HCT116 (cell line): ENCODE measurements around the gene CRACR2A. TPM values are rescaled to one million over a fixed set of nuclear protein-coding genes. Genes with fewer than 3 reads are reported as not detected.

Source experiments
- ATAC-seq: fragments of 200-7000 bp; cut with Tn5 transposase; 2 replicates; pipeline ENCODE4 v1.9.1; 2020; ENCODE audit warnings: mild to moderate bottlenecking, moderate library complexity
- BruUV-seq: library from RNA; stranded (reverse); fragments of 400-500 nt; replicated peaks from 2 replicates; lab custom pipeline; 2021; lab: Mats Ljungman, UMichigan
- CTCF ChIA-PET: fragments of 300-600 bp; sonication (Branson Sonifier 250); formaldehyde crosslinking; loops from one replicate; lab custom pipeline; 2021; ENCODE audit warnings: antibody characterized with exemption; lab: Charles Lee
- POLR2A ChIA-PET: fragments of 300-600, 350-600 bp; sonication (Branson Sonifier 250); formaldehyde crosslinking; loops from one replicate; lab custom pipeline; 2021; ENCODE audit warnings: antibody characterized with exemption; lab: Charles Lee
- RAD21 ChIA-PET, 2 experiments: fragments of 300-600 bp; sonication (Branson Sonifier 250); formaldehyde crosslinking; loops; one replicate each; lab custom pipeline; 2023; ENCODE audit warnings: low total read pairs in 2 of 2; ENCODE audit not compliant: uncharacterized antibody in 2 of 2, unreplicated experiment in 2 of 2, low non-redundant PET in 1 of 2; lab: Charles Lee
- DNase-seq: peaks from one replicate; pipeline ENCODE4 v3.0.0-alpha.2; 2010; ENCODE audit warnings: low read depth, low spot score
- H2AFZ ChIP-seq: fragments of 200-600 bp; shearing (Covaris generic), sonication (generic); 2 replicates; pipeline ENCODE4 v1.6.1; 2017; ENCODE audit warnings: low read depth, mixed run types, mixed read lengths, antibody characterized with exemption, low read length; ENCODE audit not compliant: poor library complexity, severe bottlenecking
- H3K27ac ChIP-seq: 2 replicates; pipeline ENCODE4 v1.5.1; 2012; ENCODE audit warnings: low read depth, low read length
- H3K27me3 ChIP-seq: fragments of 200-600 bp; sonication (generic); 2 replicates; pipeline ENCODE4 v1.6.1; 2016; ENCODE audit warnings: mixed run types, low read length, mixed read lengths; ENCODE audit not compliant: insufficient read depth
- H3K36me3 ChIP-seq, 2 experiments: fragments of 200-500 bp in 1 of 2; fragments of 200-600 bp in 1 of 2; sonication (Bioruptor generic) in 1 of 2; sonication (generic) in 1 of 2; 2 replicates each; pipeline versions ENCODE4 v1.5.1 to v1.6.1; 2014 to 2016; ENCODE audit warnings: low read length in 2 of 2, inconsistent platforms in 1 of 2, mixed read lengths in 1 of 2, mixed run types in 1 of 2; ENCODE audit not compliant: insufficient read depth in 2 of 2, control insufficient read depth in 1 of 2
- H3K4me1 ChIP-seq, 2 experiments: fragments of 200-600 bp in 1 of 2; sonication (generic) in 1 of 2; 2 replicates each; pipeline versions ENCODE4 v1.5.1 to v1.6.1; 2012 to 2017; ENCODE audit warnings: low read length in 2 of 2, inconsistent platforms in 1 of 2, mild to moderate bottlenecking in 1 of 2, mixed read lengths in 1 of 2, mixed run types in 1 of 2, moderate library complexity in 1 of 2; ENCODE audit not compliant: insufficient read depth in 2 of 2, control insufficient read depth in 1 of 2
- H3K4me2 ChIP-seq: fragments of 200-600 bp; sonication (generic); 2 replicates; pipeline ENCODE4 v1.6.1; 2017; ENCODE audit warnings: mixed run types, low read length, mixed read lengths
- H3K4me3 ChIP-seq, 2 experiments: fragments of 200-600 bp in 1 of 2; sonication (generic) in 1 of 2; replicated peaks in 1 of 2; 2 replicates each; pipeline ENCODE4 v1.5.1; 2011 to 2016; ENCODE audit warnings: low read length in 2 of 2, control low read depth in 1 of 2, low read depth in 1 of 2, mild to moderate bottlenecking in 1 of 2, mixed read lengths in 1 of 2, mixed run types in 1 of 2
- H3K79me2 ChIP-seq: fragments of 200-600 bp; sonication (generic); 2 replicates; pipeline ENCODE4 v1.6.1; 2017; ENCODE audit warnings: mild to moderate bottlenecking, mixed run types, low read length, moderate library complexity, mixed read lengths; ENCODE audit not compliant: insufficient read depth
- H3K9ac ChIP-seq: fragments of 200-600 bp; sonication (generic); 2 replicates; pipeline ENCODE4 v1.6.1; 2016; ENCODE audit warnings: low read length, mixed read lengths
- H3K9me2 ChIP-seq: fragments of 200-600 bp; sonication (generic), shearing (Covaris generic); 2 replicates; pipeline ENCODE4 v1.6.1; 2017; ENCODE audit warnings: mixed run types, mild to moderate bottlenecking, moderate library complexity; ENCODE audit not compliant: insufficient read depth
- H3K9me3 ChIP-seq, 2 experiments: fragments of 200-500 bp in 1 of 2; fragments of 200-600 bp in 1 of 2; sonication (Bioruptor generic) in 1 of 2; sonication (generic) in 1 of 2; 2 replicates each; pipeline ENCODE4 v1.6.1; 2014 to 2017; ENCODE audit warnings: low read length in 2 of 2, mixed read lengths in 2 of 2, inconsistent platforms in 1 of 2, low read depth in 1 of 2, mild to moderate bottlenecking in 1 of 2, mixed run types in 1 of 2, moderate library complexity in 1 of 2; ENCODE audit not compliant: control insufficient read depth in 1 of 2, insufficient read depth in 1 of 2
- H4K20me1 ChIP-seq: fragments of 200-600 bp; sonication (generic), shearing (Covaris generic); 2 replicates; pipeline ENCODE4 v1.6.1; 2017; ENCODE audit warnings: mixed run types, mild to moderate bottlenecking, moderate library complexity; ENCODE audit not compliant: insufficient read depth
- CBX3 ChIP-seq: IDR thresholded peaks from 2 replicates; pipeline ENCODE4 v1.6.1; 2012; ENCODE audit warnings: low read depth
- CEBPB ChIP-seq: IDR thresholded peaks from 2 replicates; pipeline ENCODE4 v1.6.1; 2012; ENCODE audit warnings: low read depth
- EGR1 ChIP-seq: IDR thresholded peaks from 2 replicates; pipeline ENCODE4 v1.6.1; 2012; ENCODE audit warnings: low read depth
- ELF1 ChIP-seq: IDR thresholded peaks from 2 replicates; pipeline ENCODE4 v1.6.1; 2012; ENCODE audit warnings: low read depth, borderline replicate concordance
- EZH2phosphoT487 ChIP-seq: fragments of 200-600 bp; IDR thresholded peaks from 2 replicates; pipeline ENCODE4 v1.6.1; 2018; ENCODE audit warnings: antibody characterized with exemption, borderline replicate concordance
- JUND ChIP-seq: IDR thresholded peaks from 2 replicates; pipeline ENCODE4 v1.6.1; 2012
- POLR2A ChIP-seq: IDR thresholded peaks from 2 replicates; pipeline ENCODE4 v1.7.0; 2011; ENCODE audit warnings: borderline replicate concordance; ENCODE audit not compliant: insufficient read depth, insufficient read length; ENCODE audit errors: extremely low read depth
- POLR2AphosphoS5 ChIP-seq: IDR thresholded peaks from 2 replicates; pipeline ENCODE4 v1.6.1; 2011; ENCODE audit warnings: mild to moderate bottlenecking, low read depth, low read length, moderate library complexity
- SIN3A ChIP-seq: IDR thresholded peaks from 2 replicates; pipeline ENCODE4 v1.6.1; 2012; ENCODE audit warnings: low read depth
- SP1 ChIP-seq: IDR thresholded peaks from 2 replicates; pipeline ENCODE4 v1.6.1; 2012; ENCODE audit warnings: low read depth
- TCF7L2 ChIP-seq: IDR thresholded peaks from 2 replicates; pipeline ENCODE4 v1.7.0; 2011; ENCODE audit warnings: borderline replicate concordance, inconsistent platforms; ENCODE audit not compliant: insufficient read depth, insufficient read length; ENCODE audit errors: extremely low read depth
- YY1 ChIP-seq: IDR thresholded peaks from 2 replicates; pipeline ENCODE4 v1.6.1; 2011; ENCODE audit warnings: low read length, low read depth, moderate library complexity, mild to moderate bottlenecking; ENCODE audit not compliant: insufficient replicate concordance; ENCODE audit errors: extremely low read depth
- ZFX ChIP-seq: fragments of 450-650 bp; IDR thresholded peaks from 2 replicates; pipeline ENCODE4 v1.6.1; 2017
- ZNF274 ChIP-seq: fragments of 200-500 bp; sonication (Bioruptor generic); IDR thresholded peaks from 2 replicates; pipeline ENCODE4 v1.6.1; 2014; ENCODE audit warnings: mild to moderate bottlenecking, low read depth, low read length, inconsistent platforms
- intact Hi-C: fragments of 100-400 bp; cut with micrococcal nuclease; formaldehyde crosslinking; loops from 2 replicates; pipeline ENCODE4 v1.10.0; 2022
- total RNA-seq: library from RNA; stranded (reverse); gene quantifications from one replicate; pipeline ENCODE4 v1.2.1, GENCODE V29; 2021; ENCODE audit not compliant: unreplicated experiment
- TF ChIP-seq, protein P1 (sequence below): IDR thresholded peaks from 2 replicates; pipeline ENCODE4 v1.6.1; 2011; ENCODE audit warnings: mild to moderate bottlenecking, low read length, moderate library complexity; ENCODE audit not compliant: insufficient replicate concordance; ENCODE audit errors: extremely low read depth
- TF ChIP-seq, protein P2 (sequence below): IDR thresholded peaks from 2 replicates; pipeline ENCODE4 v1.6.1; 2012
- TF ChIP-seq, protein P3 (sequence below): IDR thresholded peaks from 2 replicates; pipeline ENCODE4 v1.6.1; 2012; ENCODE audit warnings: low read depth

The CRACR2A gene
- total RNA-seq, 1 experiment from 2014 or later: 18.4 TPM

DNA sequence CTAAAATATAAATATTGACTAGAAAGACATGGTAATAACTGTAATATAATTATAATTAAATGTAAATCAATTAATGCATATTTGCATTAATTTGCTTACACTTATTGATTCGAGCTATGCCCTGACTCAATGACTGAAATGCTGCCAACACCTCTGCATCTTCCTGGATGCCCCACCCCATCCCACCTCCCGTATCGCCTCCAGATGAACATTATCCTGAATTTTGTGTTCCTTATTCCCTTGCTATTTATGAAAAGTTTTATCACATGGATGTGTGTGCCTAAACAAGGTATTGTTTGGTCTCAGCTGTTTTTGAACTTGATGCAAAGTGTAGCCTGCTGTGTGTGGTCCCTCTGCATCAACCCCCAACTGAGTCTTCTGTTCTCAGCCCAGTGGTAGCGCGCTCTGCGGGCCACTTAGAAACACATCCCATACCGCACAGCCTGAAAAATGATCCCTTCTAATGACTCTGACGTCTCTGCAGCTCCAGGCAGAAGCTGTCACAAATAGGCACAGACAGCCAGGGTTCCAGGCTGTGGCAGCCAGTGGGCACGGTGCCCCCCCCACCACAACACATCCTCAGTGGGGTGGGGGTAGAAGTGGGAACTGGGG lies 165.4 kb downstream of the CRACR2A start:
- H3K4me3 ChIP-seq: no peak overlapping the region
- H3K27me3 ChIP-seq: peaks cover 48% of the 10 kb centered on the region; the same call in 1 of the 2 replicates
- no peak for TF ChIP-seq TCF7L2
- TF ChIP-seq YY1: no peak
- TF ChIP-seq SP1: no peak
- no peak for TF ChIP-seq SIN3A
- no peak for TF ChIP-seq ELF1
- TF ChIP-seq POLR2AphosphoS5: no peak
- TF ChIP-seq POLR2A: no peak
- TF ChIP-seq CBX3: no peak
- TF ChIP-seq EGR1: no peak
- TF ChIP-seq, protein P1, sequence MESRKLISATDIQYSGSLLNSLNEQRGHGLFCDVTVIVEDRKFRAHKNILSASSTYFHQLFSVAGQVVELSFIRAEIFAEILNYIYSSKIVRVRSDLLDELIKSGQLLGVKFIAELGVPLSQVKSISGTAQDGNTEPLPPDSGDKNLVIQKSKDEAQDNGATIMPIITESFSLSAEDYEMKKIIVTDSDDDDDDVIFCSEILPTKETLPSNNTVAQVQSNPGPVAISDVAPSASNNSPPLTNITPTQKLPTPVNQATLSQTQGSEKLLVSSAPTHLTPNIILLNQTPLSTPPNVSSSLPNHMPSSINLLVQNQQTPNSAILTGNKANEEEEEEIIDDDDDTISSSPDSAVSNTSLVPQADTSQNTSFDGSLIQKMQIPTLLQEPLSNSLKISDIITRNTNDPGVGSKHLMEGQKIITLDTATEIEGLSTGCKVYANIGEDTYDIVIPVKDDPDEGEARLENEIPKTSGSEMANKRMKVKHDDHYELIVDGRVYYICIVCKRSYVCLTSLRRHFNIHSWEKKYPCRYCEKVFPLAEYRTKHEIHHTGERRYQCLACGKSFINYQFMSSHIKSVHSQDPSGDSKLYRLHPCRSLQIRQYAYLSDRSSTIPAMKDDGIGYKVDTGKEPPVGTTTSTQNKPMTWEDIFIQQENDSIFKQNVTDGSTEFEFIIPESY: no peak
- TF ChIP-seq EZH2phosphoT487: no peak
- no peak for TF ChIP-seq JUND
- no peak for TF ChIP-seq ZNF274
- TF ChIP-seq CEBPB: no peak
- TF ChIP-seq, protein P2, sequence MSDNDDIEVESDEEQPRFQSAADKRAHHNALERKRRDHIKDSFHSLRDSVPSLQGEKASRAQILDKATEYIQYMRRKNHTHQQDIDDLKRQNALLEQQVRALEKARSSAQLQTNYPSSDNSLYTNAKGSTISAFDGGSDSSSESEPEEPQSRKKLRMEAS: no peak
- TF ChIP-seq ZFX: no peak
- TF ChIP-seq, protein P3, sequence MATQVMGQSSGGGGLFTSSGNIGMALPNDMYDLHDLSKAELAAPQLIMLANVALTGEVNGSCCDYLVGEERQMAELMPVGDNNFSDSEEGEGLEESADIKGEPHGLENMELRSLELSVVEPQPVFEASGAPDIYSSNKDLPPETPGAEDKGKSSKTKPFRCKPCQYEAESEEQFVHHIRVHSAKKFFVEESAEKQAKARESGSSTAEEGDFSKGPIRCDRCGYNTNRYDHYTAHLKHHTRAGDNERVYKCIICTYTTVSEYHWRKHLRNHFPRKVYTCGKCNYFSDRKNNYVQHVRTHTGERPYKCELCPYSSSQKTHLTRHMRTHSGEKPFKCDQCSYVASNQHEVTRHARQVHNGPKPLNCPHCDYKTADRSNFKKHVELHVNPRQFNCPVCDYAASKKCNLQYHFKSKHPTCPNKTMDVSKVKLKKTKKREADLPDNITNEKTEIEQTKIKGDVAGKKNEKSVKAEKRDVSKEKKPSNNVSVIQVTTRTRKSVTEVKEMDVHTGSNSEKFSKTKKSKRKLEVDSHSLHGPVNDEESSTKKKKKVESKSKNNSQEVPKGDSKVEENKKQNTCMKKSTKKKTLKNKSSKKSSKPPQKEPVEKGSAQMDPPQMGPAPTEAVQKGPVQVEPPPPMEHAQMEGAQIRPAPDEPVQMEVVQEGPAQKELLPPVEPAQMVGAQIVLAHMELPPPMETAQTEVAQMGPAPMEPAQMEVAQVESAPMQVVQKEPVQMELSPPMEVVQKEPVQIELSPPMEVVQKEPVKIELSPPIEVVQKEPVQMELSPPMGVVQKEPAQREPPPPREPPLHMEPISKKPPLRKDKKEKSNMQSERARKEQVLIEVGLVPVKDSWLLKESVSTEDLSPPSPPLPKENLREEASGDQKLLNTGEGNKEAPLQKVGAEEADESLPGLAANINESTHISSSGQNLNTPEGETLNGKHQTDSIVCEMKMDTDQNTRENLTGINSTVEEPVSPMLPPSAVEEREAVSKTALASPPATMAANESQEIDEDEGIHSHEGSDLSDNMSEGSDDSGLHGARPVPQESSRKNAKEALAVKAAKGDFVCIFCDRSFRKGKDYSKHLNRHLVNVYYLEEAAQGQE: no peak
- TF ChIP-seq, all 23 proteins: peak for 0
- ChIA-PET CTCF (no interaction called here), POLR2A (no interaction called here), RAD21 (no interaction called here)
- ATAC-seq (no peak), DNase-seq (no peak)
- intact Hi-C loops: no loop called here
- Histone ChIP-seq H4K20me1 (no peaks in the 10 kb centered on the region), H3K9ac (no peak overlapping the region), H3K9me2 (no peaks in the 10 kb centered on the region), H3K4me2 (no peak overlapping the region), H3K27ac (no peak overlapping the region), H3K4me1 (no peaks in the 10 kb centered on the region), H3K9me3 (0 out of 4 replicates have a peak, but pooled peaks cover 0 to 3% of the 10 kb centered on the region in 2 experiments), H2AFZ (no peak overlapping the region), H3K36me3 (no peaks in the 10 kb centered on the region), H3K79me2 (no peaks in the 10 kb centered on the region)
- no TSS peak for BruUV-seq
